Bladder microvascular endothelial cell (primary cell): ENCODE data around the gene KLK12. TPM values are rescaled to one million over a fixed set of nuclear protein-coding genes. Genes with fewer than 3 reads are reported as not detected.

Source experiments
- total RNA-seq: library from RNA; depleted of rRNA; stranded (reverse); fragments of >200 nt; gene quantifications from 2 replicates; pipeline ENCODE4 v1.2.3, GENCODE V29; 2014

KLK12 gene
- not detected in 2 replicates for total RNA-seq

GRCh38 chr19:51034704-51035103, at the start of gene KLK12:
Gene KLK12, minus strand, starts transcription at chr19:51035002. Its CDS starts 381 bp downstream, at chr19:51034621.

GRCh38 chr19:51082611-51083010, 47.8 kb upstream of the KLK12 start, which contains the start of gene KLK14:
Gene KLK14, minus strand, starts transcription at chr19:51082887. Its CDS starts 273 bp downstream, at chr19:51082614.

GRCh38 chr19:51064534-51065220, 29.9 kb upstream of the KLK12 start, which contains the start of gene KLK13:
Gene KLK13, minus strand, starts transcription at chr19:51065092. Its CDS starts 25 bp downstream, at chr19:51065067.

GRCh38 chr19:51026554-51026831, 8.3 kb downstream of the KLK12 start, which contains the start of gene KLK11:
Gene KLK11, minus strand, starts transcription at chr19:51026616. Its CDS starts 985 bp downstream, at chr19:51025631.

GRCh38 chr19:51019544-51019925, 15.3 kb downstream of the KLK12 start, which contains the start of gene KLK10:
Gene KLK10, minus strand, starts transcription at chr19:51019709. Its CDS starts 579 bp downstream, at chr19:51019130.

GRCh38 chr19:51001515-51001914, 33.3 kb downstream of the KLK12 start, which contains the start of gene KLK8:
Gene KLK8, minus strand, starts transcription at chr19:51001604. Its CDS starts 437 bp downstream, at chr19:51001167.

GRCh38 chr19:50983625-50984292, 51.0 kb downstream of the KLK12 start, which contains the start of gene KLK7:
Gene KLK7, minus strand, starts transcription at chr19:50983917. Its CDS starts 1,518 bp downstream, at chr19:50982399.

Other genes with a start within 250 kb of the KLK12 start
- gene ACP4, start 244.6 kb downstream of the KLK12 start, total RNA-seq = not detected in 2 replicates
- not detected in 2 replicates for gene KLK1, start 211.2 kb downstream of the KLK12 start, total RNA-seq
- not detected in 2 replicates for gene KLK15, start 201.4 kb downstream of the KLK12 start, total RNA-seq
- 0.16 TPM in 1 of 2 replicates, not detected in the other for gene KLK3, start 180.1 kb downstream of the KLK12 start, total RNA-seq
- gene KLK2, start 161.6 kb downstream of the KLK12 start, total RNA-seq = not detected in 2 replicates
- not detected in 2 replicates for gene KLK4, start 123.6 kb downstream of the KLK12 start, total RNA-seq
- gene KLK5, start 82.0 kb downstream of the KLK12 start, total RNA-seq = not detected in 2 replicates
- gene KLK6, start 65.4 kb downstream of the KLK12 start, total RNA-seq = not detected in 2 replicates
- not detected in 2 replicates for gene KLK7, start 51.1 kb downstream of the KLK12 start, total RNA-seq
- under 0.01 TPM in 1 of 2 replicates, not detected in the other for gene KLK8, start 33.4 kb downstream of the KLK12 start, total RNA-seq
- 2.3 TPM in 1 of 2 replicates, not detected in the other for gene KLK10, start 15.3 kb downstream of the KLK12 start, total RNA-seq
- not detected in 2 replicates for gene KLK11, start 8.4 kb downstream of the KLK12 start, total RNA-seq
- gene KLK13, start 30.1 kb upstream of the KLK12 start, total RNA-seq = not detected in 2 replicates
- gene KLK14, start 47.9 kb upstream of the KLK12 start, total RNA-seq = not detected in 2 replicates
- 3.9 and 5.4 TPM in 2 replicates for gene CTU1, start 73.4 kb upstream of the KLK12 start, total RNA-seq
- gene SIGLEC9, start 89.9 kb upstream of the KLK12 start, total RNA-seq = 0.06 TPM in 1 of 2 replicates, not detected in the other
- gene SIGLEC7, start 107.3 kb upstream of the KLK12 start, total RNA-seq = not detected in 2 replicates
- not detected in 2 replicates for gene CD33, start 190.1 kb upstream of the KLK12 start, total RNA-seq
- gene SIGLECL1, start 216.1 kb upstream of the KLK12 start, total RNA-seq = not detected in 2 replicates